ENCODE results near the gene FOXO1. TPM values are rescaled to one million over a fixed set of nuclear protein-coding genes. Genes with fewer than 3 reads are reported as not detected.

Gene FOXO1
- total RNA-seq, 1 donor from 2014 or later: 7.6 TPM

DNA sequence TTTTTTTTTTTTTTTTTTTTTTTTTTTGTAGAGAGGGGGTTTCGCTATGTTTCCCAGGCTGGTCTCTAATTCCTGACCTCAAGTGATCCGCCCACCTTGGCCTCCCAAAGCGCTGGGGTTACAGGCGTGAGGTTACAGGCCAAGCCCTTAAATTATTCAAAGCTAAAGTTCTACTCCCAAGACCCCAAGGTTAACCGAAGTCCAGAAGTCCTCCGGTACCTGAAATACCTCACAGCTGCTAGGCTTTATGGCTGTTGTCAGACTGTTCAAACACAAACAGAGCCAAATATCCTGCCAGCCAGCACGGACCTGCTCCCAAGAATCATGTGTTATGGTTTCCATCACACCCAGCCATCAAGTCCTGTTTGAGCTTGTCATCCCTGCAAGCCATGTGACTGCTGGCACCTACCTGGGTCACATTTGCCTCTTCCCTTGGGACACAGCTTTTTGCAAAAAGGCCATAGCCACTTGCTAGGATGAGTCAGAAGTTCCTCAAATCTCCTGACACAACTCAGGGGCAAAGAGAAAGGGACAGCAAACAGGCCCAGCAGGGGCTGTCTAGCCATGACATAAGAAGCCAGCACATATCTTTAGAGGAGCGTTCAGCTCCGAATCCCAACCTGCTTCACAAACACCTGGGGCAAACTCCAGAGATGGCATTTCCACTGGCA, 129.9 kb downstream of the FOXO1 start:
- DNase-seq (ENCODE audit: low read depth) (peak; percentile 87), FAIRE-seq (no peak)
- TF ChIP-seq, protein P1, sequence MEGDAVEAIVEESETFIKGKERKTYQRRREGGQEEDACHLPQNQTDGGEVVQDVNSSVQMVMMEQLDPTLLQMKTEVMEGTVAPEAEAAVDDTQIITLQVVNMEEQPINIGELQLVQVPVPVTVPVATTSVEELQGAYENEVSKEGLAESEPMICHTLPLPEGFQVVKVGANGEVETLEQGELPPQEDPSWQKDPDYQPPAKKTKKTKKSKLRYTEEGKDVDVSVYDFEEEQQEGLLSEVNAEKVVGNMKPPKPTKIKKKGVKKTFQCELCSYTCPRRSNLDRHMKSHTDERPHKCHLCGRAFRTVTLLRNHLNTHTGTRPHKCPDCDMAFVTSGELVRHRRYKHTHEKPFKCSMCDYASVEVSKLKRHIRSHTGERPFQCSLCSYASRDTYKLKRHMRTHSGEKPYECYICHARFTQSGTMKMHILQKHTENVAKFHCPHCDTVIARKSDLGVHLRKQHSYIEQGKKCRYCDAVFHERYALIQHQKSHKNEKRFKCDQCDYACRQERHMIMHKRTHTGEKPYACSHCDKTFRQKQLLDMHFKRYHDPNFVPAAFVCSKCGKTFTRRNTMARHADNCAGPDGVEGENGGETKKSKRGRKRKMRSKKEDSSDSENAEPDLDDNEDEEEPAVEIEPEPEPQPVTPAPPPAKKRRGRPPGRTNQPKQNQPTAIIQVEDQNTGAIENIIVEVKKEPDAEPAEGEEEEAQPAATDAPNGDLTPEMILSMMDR (IDR thresholded peaks at IDR 0.05; ENCODE audit: insufficient read depth, low read length, severe bottlenecking): no peak
- Histone ChIP-seq H3K27me3 (ENCODE audit: control insufficient read depth, insufficient read depth, low read length) (no peaks in the 10 kb centered on the region), H3K4me3 (ENCODE audit: low read depth, low read length) (no peak overlapping the region), H3K36me3 (ENCODE audit: control insufficient read depth, insufficient read depth, low read length) (no peaks in the 10 kb centered on the region)

DNA sequence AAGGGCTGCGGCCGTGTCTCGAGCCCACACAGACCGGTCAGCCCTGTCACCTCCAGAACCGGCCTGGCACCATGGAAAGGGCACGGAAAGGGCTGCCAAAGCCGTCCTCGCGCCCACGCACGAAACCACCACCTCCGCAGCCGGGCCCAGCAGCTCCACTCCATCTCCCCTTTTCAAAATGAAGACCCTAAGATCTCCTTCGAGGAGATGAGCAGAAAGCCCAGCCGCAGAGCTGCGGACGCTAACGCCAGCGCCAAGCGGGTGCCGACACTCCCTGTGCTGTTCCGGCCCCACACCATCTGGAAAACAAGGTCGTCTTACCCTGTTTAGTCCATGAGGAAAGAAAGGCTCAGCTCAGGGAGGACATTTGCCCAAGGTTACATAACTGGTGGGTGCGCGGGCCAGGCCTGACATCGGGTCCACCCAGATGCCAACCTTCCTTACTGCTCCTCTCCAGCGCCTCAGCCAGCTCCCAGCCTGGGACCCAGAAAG, 131.1 kb downstream of the FOXO1 start:
- DNase-seq (ENCODE audit: low read depth): no peak
- no peaks in the 10 kb centered on the region for H3K36me3 ChIP-seq (ENCODE audit: control insufficient read depth, insufficient read depth, low read length)
- H3K27me3 ChIP-seq (ENCODE audit: control insufficient read depth, insufficient read depth, low read length): no peaks in the 10 kb centered on the region
- FAIRE-seq: no peak
- TF ChIP-seq, protein P1 (IDR thresholded peaks at IDR 0.05; ENCODE audit: insufficient read depth, low read length, severe bottlenecking): no peak
- H3K4me3 ChIP-seq (ENCODE audit: low read depth, low read length): no peak overlapping the region

DNA sequence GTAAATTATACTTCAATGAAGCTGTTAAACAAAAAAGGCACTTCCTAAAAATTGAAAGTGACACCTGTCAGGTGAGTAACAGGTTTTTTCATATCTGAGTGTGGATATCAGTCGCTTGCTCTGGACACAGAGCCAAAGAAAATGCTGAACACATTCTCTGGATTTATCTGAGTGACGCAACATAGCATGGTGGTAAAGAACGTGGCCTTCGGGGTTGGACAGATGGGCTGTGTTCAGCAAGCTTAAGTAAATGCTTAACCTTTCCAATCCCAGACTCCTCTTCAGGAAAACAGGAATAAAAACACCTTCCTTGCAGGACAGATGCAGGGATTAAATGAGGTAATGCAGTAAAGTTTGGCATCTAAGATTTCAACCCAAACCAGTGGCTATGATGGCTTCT, 132.0 kb downstream of the FOXO1 start:
- H3K4me3 ChIP-seq (ENCODE audit: low read depth, low read length): no peak overlapping the region
- no peaks in the 10 kb centered on the region for H3K36me3 ChIP-seq (ENCODE audit: control insufficient read depth, insufficient read depth, low read length)
- no peaks in the 10 kb centered on the region for H3K27me3 ChIP-seq (ENCODE audit: control insufficient read depth, insufficient read depth, low read length)
- TF ChIP-seq, protein P1 (IDR thresholded peaks at IDR 0.05; ENCODE audit: insufficient read depth, low read length, severe bottlenecking): no peak
- no peak for FAIRE-seq
- DNase-seq (ENCODE audit: low read depth): no peak

DNA sequence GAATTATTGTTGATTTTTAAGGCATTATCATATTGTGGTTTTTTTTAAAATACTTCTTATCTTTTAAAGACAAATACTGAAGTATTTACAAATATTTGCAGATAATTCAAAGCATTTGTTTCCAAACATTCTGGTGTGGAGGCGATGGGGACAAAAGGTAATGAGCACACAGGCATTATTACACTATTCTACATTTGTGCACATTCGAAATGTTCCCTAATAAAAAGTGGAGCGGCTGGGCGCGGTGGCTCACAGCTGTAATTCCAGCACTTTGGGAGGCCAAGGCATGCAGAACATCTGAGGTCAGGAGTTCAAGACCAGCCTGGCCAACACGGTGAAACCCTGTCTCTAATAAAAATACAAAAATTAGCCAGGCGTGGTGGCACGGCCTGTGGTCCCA, 133.4 kb downstream of the FOXO1 start:
- DNase-seq (ENCODE audit: low read depth): no peak
- no peak for FAIRE-seq
- no peak overlapping the region for H3K4me3 ChIP-seq (ENCODE audit: low read depth, low read length)
- H3K27me3 ChIP-seq (ENCODE audit: control insufficient read depth, insufficient read depth, low read length): no peaks in the 10 kb centered on the region
- TF ChIP-seq, protein P1 (IDR thresholded peaks at IDR 0.05; ENCODE audit: insufficient read depth, low read length, severe bottlenecking): no peak
- H3K36me3 ChIP-seq (ENCODE audit: control insufficient read depth, insufficient read depth, low read length): no peaks in the 10 kb centered on the region

DNA sequence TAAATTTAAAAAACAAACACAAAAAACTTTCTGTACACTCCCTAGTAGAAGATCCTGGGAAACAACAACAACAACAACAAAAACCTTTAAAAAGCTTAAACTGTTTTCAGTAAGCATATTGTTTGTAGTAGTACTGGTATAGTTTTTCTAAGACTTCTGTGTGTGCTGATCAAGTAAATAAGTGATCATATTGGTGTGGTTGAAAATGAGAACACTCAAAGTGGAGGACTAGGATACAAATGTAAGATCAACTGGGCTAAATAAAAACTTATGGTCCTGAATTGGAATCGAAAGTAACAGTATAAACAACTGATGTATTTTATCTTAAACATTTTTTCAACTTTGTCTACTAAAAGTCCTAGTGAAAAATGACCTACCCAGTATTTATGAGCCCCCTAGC, 135.5 kb downstream of the FOXO1 start:
- Histone ChIP-seq H3K27me3 (ENCODE audit: control insufficient read depth, insufficient read depth, low read length) (no peaks in the 10 kb centered on the region), H3K36me3 (ENCODE audit: control insufficient read depth, insufficient read depth, low read length) (no peaks in the 10 kb centered on the region), H3K4me3 (ENCODE audit: low read depth, low read length) (no peak overlapping the region)
- no peak for DNase-seq (ENCODE audit: low read depth)
- TF ChIP-seq, protein P1 (IDR thresholded peaks at IDR 0.05; ENCODE audit: insufficient read depth, low read length, severe bottlenecking): no peak
- no peak for FAIRE-seq

DNA sequence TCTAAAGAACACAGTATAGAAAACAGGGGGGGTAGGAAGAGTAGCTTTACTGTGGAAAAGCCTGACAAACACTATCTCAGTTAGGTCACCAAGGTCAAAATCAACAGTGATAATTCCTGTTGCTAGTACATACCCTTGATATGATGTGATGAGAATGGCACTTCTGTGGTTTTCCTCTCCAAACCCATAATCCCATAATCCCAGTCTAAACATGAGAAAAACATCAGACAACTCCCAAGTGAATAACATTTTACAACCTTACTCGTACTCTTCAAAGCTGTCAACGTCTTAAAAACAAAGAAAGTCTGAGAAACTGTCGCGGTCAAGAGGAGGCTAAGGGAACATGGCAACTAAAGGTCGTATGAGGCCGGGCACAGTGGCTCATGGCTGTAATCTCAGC, 137.6 kb downstream of the FOXO1 start:
- TF ChIP-seq, protein P1 (IDR thresholded peaks at IDR 0.05; ENCODE audit: insufficient read depth, low read length, severe bottlenecking): no peak
- FAIRE-seq (no peak), DNase-seq (ENCODE audit: low read depth) (no peak)
- Histone ChIP-seq H3K27me3 (ENCODE audit: control insufficient read depth, insufficient read depth, low read length) (no peaks in the 10 kb centered on the region), H3K36me3 (ENCODE audit: control insufficient read depth, insufficient read depth, low read length) (no peaks in the 10 kb centered on the region), H3K4me3 (ENCODE audit: low read depth, low read length) (no peak overlapping the region)

Measured in bronchial epithelial cell (primary cell).